IMR-90 (cell line): ENCODE data around the gene ARMH1. TPM values are rescaled to one million over a fixed set of nuclear protein-coding genes. Genes with fewer than 3 reads are reported as not detected.

Experiments
- ATAC-seq: fragments of 200-7000 bp; cut with Tn5 transposase; 2 replicates; pipeline ENCODE4 v1.9.1; 2020; ENCODE audit warnings: low read depth, mild to moderate bottlenecking, moderate library complexity
- BruUV-seq: library from RNA; stranded (reverse); fragments of 400-500 nt; replicated peaks from 2 replicates; lab custom pipeline; 2021; lab: Mats Ljungman, UMichigan
- CTCF ChIA-PET: fragments of 300-600 bp; formaldehyde crosslinking; extraction: SDS; loops from one replicate; lab custom pipeline; 2021; ENCODE audit warnings: antibody characterized with exemption; lab: Yijun Ruan, JAX
- POLR2A ChIA-PET: fragments of 300-600 bp; sonication (Branson Sonifier 250); formaldehyde crosslinking; loops from one replicate; lab custom pipeline; 2022; ENCODE audit warnings: antibody characterized with exemption; ENCODE audit not compliant: unreplicated experiment; lab: Charles Lee
- DNase-seq: peaks from one replicate; pipeline ENCODE4 v3.0.0; 2013
- H2AFZ ChIP-seq: replicated peaks from 2 replicates; pipeline ENCODE3; 2013; ENCODE audit warnings: low read length, mild to moderate bottlenecking; ENCODE audit not compliant: poor library complexity
- H2AK5ac ChIP-seq: 2 replicates; pipeline ENCODE4 v1.6.1; 2013; ENCODE audit warnings: low read depth, low read length, inconsistent platforms
- H2AK9ac ChIP-seq: replicated peaks from 2 replicates; pipeline ENCODE3; 2013; ENCODE audit warnings: mild to moderate bottlenecking, low read depth, low read length, moderate library complexity; ENCODE audit not compliant: poor library complexity
- H2BK120ac ChIP-seq: 2 replicates; pipeline ENCODE4 v1.6.1; 2013; ENCODE audit warnings: low read depth, low read length, inconsistent platforms
- H2BK15ac ChIP-seq: 3 replicates; pipeline ENCODE4 v1.6.1; 2013; ENCODE audit warnings: low read depth, low read length, inconsistent platforms
- H2BK20ac ChIP-seq: 2 replicates; pipeline ENCODE4 v1.6.1; 2013; ENCODE audit warnings: low read depth, mild to moderate bottlenecking, inconsistent platforms, low read length, moderate library complexity
- H2BK5ac ChIP-seq: 2 replicates; pipeline ENCODE4 v1.6.1; 2013; ENCODE audit warnings: mild to moderate bottlenecking, low read depth, low read length, inconsistent platforms; ENCODE audit not compliant: poor library complexity, severe bottlenecking
- H3K14ac ChIP-seq: replicated peaks from 2 replicates; pipeline ENCODE4 v1.6.1; 2013; ENCODE audit warnings: low read depth, low read length, inconsistent platforms
- H3K18ac ChIP-seq: 2 replicates; pipeline ENCODE4 v1.6.1; 2013; ENCODE audit warnings: low read depth, low read length, control low read depth
- H3K23ac ChIP-seq: 2 replicates; pipeline ENCODE4 v1.6.1; 2013; ENCODE audit warnings: low read depth, low read length, inconsistent platforms
- H3K27ac ChIP-seq: 2 replicates; pipeline ENCODE4 v1.5.1; 2013; ENCODE audit warnings: mild to moderate bottlenecking, control low read depth, low read length; ENCODE audit not compliant: insufficient read depth
- H3K27me3 ChIP-seq: 2 replicates; pipeline ENCODE4 v1.6.1; 2013; ENCODE audit warnings: low read length; ENCODE audit not compliant: control insufficient read depth, insufficient read depth
- H3K36me3 ChIP-seq: 2 replicates; pipeline ENCODE4 v1.6.1; 2013; ENCODE audit warnings: low read length, mixed read lengths; ENCODE audit not compliant: control insufficient read depth, insufficient read depth
- H3K4ac ChIP-seq: 2 replicates; pipeline ENCODE4 v1.6.1; 2013; ENCODE audit warnings: low read depth, low read length, inconsistent platforms
- H3K4me1 ChIP-seq: 2 replicates; pipeline ENCODE4 v1.6.1; 2013; ENCODE audit warnings: low read length, mixed read lengths; ENCODE audit not compliant: control insufficient read depth, insufficient read depth
- H3K4me2 ChIP-seq: 2 replicates; pipeline ENCODE4 v1.6.1; 2013; ENCODE audit warnings: low read depth, mild to moderate bottlenecking, control low read depth, low read length, moderate library complexity
- H3K4me3 ChIP-seq: 2 replicates; pipeline ENCODE4 v1.5.1; 2013; ENCODE audit warnings: low read depth, mild to moderate bottlenecking, control low read depth, low read length, moderate library complexity; ENCODE audit not compliant: insufficient read depth
- H3K56ac ChIP-seq: 2 replicates; pipeline ENCODE4 v1.6.1; 2013; ENCODE audit warnings: low read length, inconsistent platforms; ENCODE audit not compliant: insufficient read depth; ENCODE audit errors: extremely low read depth
- H3K79me1 ChIP-seq, 2 experiments: 2 replicates each; pipeline ENCODE4 v1.6.1; 2013; ENCODE audit warnings: low read length in 2 of 2, inconsistent platforms in 1 of 2, low read depth in 1 of 2
- H3K9ac ChIP-seq: 2 replicates; pipeline ENCODE4 v1.6.1; 2013; ENCODE audit warnings: low read depth, low read length, control low read depth
- H3K9me1 ChIP-seq: 2 replicates; pipeline ENCODE4 v1.6.1; 2013; ENCODE audit warnings: low read length, inconsistent platforms; ENCODE audit not compliant: insufficient read depth
- H3K9me3 ChIP-seq: 2 replicates; pipeline ENCODE4 v1.6.1; 2013; ENCODE audit warnings: low read length; ENCODE audit not compliant: control insufficient read depth, insufficient read depth
- H4K20me1 ChIP-seq: 2 replicates; pipeline ENCODE4 v1.6.1; 2013; ENCODE audit warnings: low read length, inconsistent platforms; ENCODE audit not compliant: insufficient read depth
- H4K5ac ChIP-seq: 2 replicates; pipeline ENCODE4 v1.6.1; 2013; ENCODE audit warnings: mild to moderate bottlenecking, low read depth, low read length, control low read depth
- H4K8ac ChIP-seq, 2 experiments: 2 replicates each; pipeline ENCODE4 v1.6.1; 2013; ENCODE audit warnings: low read depth in 2 of 2, low read length in 2 of 2, control low read depth in 1 of 2, inconsistent platforms in 1 of 2
- H4K91ac ChIP-seq: 2 replicates; pipeline ENCODE4 v1.6.1; 2013; ENCODE audit warnings: low read depth, low read length, inconsistent platforms; ENCODE audit not compliant: insufficient read depth
- CTCF ChIP-seq: conservative IDR thresholded peaks from 2 replicates; pipeline ENCODE4 v1.5.1; 2012; ENCODE audit warnings: mild to moderate bottlenecking, low read depth, low read length, improper control_type of control experiment
- MAZ ChIP-seq: IDR thresholded peaks from 2 replicates; pipeline ENCODE4 v1.6.1; 2012; ENCODE audit warnings: low read depth, mild to moderate bottlenecking, low read length, improper control_type of control experiment, moderate library complexity, borderline replicate concordance
- WGBS, 2 experiments: methylation state at CpG; one replicate each; pipeline versions ENCODE4 v1.1.5 to v1.1.7; 2013; ENCODE audit warnings: missing lambda C conversion rate in 2 of 2; ENCODE audit not compliant: insufficient read length in 1 of 2; ENCODE audit errors: extremely low coverage in 2 of 2; 5-methylcytosine and 5-hydroxymethylcytosine counted together
- dilution Hi-C: fragments of 300-500 bp; cut with HindIII; formaldehyde crosslinking; loops from one replicate; pipeline ENCODE4 v1.14.3; 2018; ENCODE audit warnings: low sequenced_read_pairs; ENCODE audit not compliant: unreplicated experiment
- in situ Hi-C: fragments of 300-500 bp; cut with MboI; formaldehyde crosslinking; loops from 3 replicates; pipeline ENCODE4 v1.14.3; 2019; ENCODE audit warnings: low sequenced_read_pairs, inconsistent platforms, mixed read lengths
- intact Hi-C: fragments of 100-400 bp; cut with micrococcal nuclease; formaldehyde crosslinking; loops from 2 replicates; pipeline ENCODE4 v1.10.0; 2022
- polyA plus RNA-seq, 3 experiments: library from polyadenylated mRNA; depleted of rRNA; stranded (reverse); fragments of >200 nt; gene quantifications; 2 replicates each; pipeline ENCODE4 v1.2.3, GENCODE V29; 2012; ENCODE audit warnings: low replicate concordance in 1 of 3
- total RNA-seq: library from RNA; depleted of rRNA; stranded (reverse); fragments of >200 nt; gene quantifications from 2 replicates; pipeline ENCODE4 v1.2.3, GENCODE V29; 2012

The ARMH1 gene
- total and polyA plus RNA-seq, 2 of the 4 experiments (the other 2 are of a cell fraction): 0.36 to 0.72 TPM

GRCh38 chr1:44724296-44724954 is 49.9 kb downstream of the ARMH1 start:
- Histone ChIP-seq H3K9me3 (no peaks in the 10 kb centered on the region), H2BK15ac (no peak overlapping the region), H4K5ac (no peak overlapping the region), H3K9ac (no peak overlapping the region), H3K18ac (no peak overlapping the region), H2AK9ac (no peak overlapping the region), H3K23ac (no peak overlapping the region), H2AK5ac (no peak overlapping the region), H4K91ac (no peak overlapping the region), H3K36me3 (no peaks in the 10 kb centered on the region), H3K4me3 (no peak overlapping the region), H2BK120ac (no peak overlapping the region), H4K8ac (no peak overlapping the region), H2AFZ (no peak overlapping the region), H3K79me1 (no peaks in the 10 kb centered on the region), H2BK5ac (no peak overlapping the region), H3K56ac (no peak overlapping the region), H2BK20ac (no peak overlapping the region), H3K27ac (no peak overlapping the region), H3K4me2 (no peak overlapping the region), H3K4ac (no peak overlapping the region), H3K27me3 (no peaks in the 10 kb centered on the region), H4K20me1 (no peaks in the 10 kb centered on the region), H3K14ac (no peak overlapping the region), H3K9me1 (peaks cover 6% of the 10 kb centered on the region; the same call in 1 of the 2 replicates), H3K4me1 (peaks cover 2% of the 10 kb centered on the region; the same call in 1 of the 2 replicates)
- ChIA-PET POLR2A (no interaction called here), CTCF (no interaction called here)
- intact Hi-C loops: no loop called here
- WGBS, 2 experiments: 79% methylated on average over 49 of the region's 64 CpGs; no CpG with 5 or more reads in 1 of the 2 experiments
- no TSS peak for BruUV-seq
- dilution Hi-C loops: no loop called here
- ATAC-seq (no peak), DNase-seq (no peak)
- in situ Hi-C loops: no loop called here
- TF ChIP-seq CTCF (no peak), MAZ (no peak)
